H9 (cell line): Measurements from ENCODE around the gene ACVR2B. TPM values are rescaled to one million over a fixed set of nuclear protein-coding genes. Genes with fewer than 3 reads are reported as not detected.
A peak's percentile ranks its signal among the peaks of the same experiment; 100 is the strongest.

ENCODE experiments used
- DNase-seq: peaks from one replicate; pipeline ENCODE4 v3.0.0-alpha.2; 2017
- H2AFZ ChIP-seq: one replicate; pipeline ENCODE4 v1.6.1; 2013; ENCODE audit warnings: mild to moderate bottlenecking, low read length, control low read depth, moderate library complexity
- H2AK5ac ChIP-seq: 2 replicates; pipeline ENCODE4 v1.6.1; 2013; ENCODE audit warnings: low read length, control low read depth, mixed read lengths; ENCODE audit not compliant: insufficient read length
- H2BK120ac ChIP-seq: one replicate; pipeline ENCODE4 v1.6.1; 2013; ENCODE audit warnings: low read depth, mild to moderate bottlenecking, low read length, control low read depth, inconsistent platforms; ENCODE audit not compliant: poor library complexity, severe bottlenecking
- H2BK12ac ChIP-seq: 2 replicates; pipeline ENCODE4 v1.6.1; 2013; ENCODE audit warnings: low read length, control low read depth, mixed read lengths, low read depth; ENCODE audit not compliant: insufficient read length
- H2BK15ac ChIP-seq: 2 replicates; pipeline ENCODE4 v1.6.1; 2013; ENCODE audit warnings: low read depth, low read length, control low read depth
- H2BK20ac ChIP-seq: one replicate; pipeline ENCODE4 v1.6.1; 2013; ENCODE audit warnings: low read depth, mild to moderate bottlenecking, low read length, control low read depth, inconsistent platforms; ENCODE audit not compliant: poor library complexity, severe bottlenecking
- H2BK5ac ChIP-seq: 2 replicates; pipeline ENCODE4 v1.6.1; 2013; ENCODE audit warnings: low read length, control low read depth, mixed read lengths; ENCODE audit not compliant: insufficient read length
- H3K14ac ChIP-seq: 2 replicates; pipeline ENCODE4 v1.6.1; 2013; ENCODE audit warnings: low read length, control low read depth; ENCODE audit not compliant: insufficient read depth
- H3K18ac ChIP-seq: 2 replicates; pipeline ENCODE4 v1.6.1; 2013; ENCODE audit warnings: low read depth, mild to moderate bottlenecking, mixed read lengths, low read length, control low read depth; ENCODE audit not compliant: insufficient read length
- H3K23ac ChIP-seq: 2 replicates; pipeline ENCODE4 v1.6.1; 2013; ENCODE audit warnings: low read length, control low read depth, mixed read lengths, low read depth; ENCODE audit not compliant: insufficient read length
- H3K23me2 ChIP-seq: 2 replicates; pipeline ENCODE4 v1.6.1; 2013; ENCODE audit warnings: low read depth, mild to moderate bottlenecking, mixed read lengths, low read length, control low read depth; ENCODE audit not compliant: insufficient read length, poor library complexity, severe bottlenecking
- H3K27ac ChIP-seq: 2 replicates; pipeline ENCODE4 v1.5.1; 2013; ENCODE audit warnings: low read length, control low read depth, mixed read lengths, low read depth; ENCODE audit not compliant: insufficient read length
- H3K27me3 ChIP-seq: 2 replicates; pipeline ENCODE4 v1.6.1; 2013; ENCODE audit warnings: low read length, control low read depth, inconsistent platforms; ENCODE audit not compliant: insufficient read depth
- H3K4ac ChIP-seq: 2 replicates; pipeline ENCODE4 v1.6.1; 2013; ENCODE audit warnings: low read depth, mild to moderate bottlenecking, control low read depth, inconsistent platforms, low read length, moderate library complexity
- H3K4me1 ChIP-seq: 2 replicates; pipeline ENCODE4 v1.6.1; 2013; ENCODE audit warnings: low read length, control low read depth, inconsistent platforms; ENCODE audit not compliant: insufficient read depth
- H3K4me2 ChIP-seq: 2 replicates; pipeline ENCODE4 v1.6.1; 2013; ENCODE audit warnings: low read length, control low read depth, mixed read lengths; ENCODE audit not compliant: insufficient read length, insufficient read depth
- H3K56ac ChIP-seq: 2 replicates; pipeline ENCODE4 v1.6.1; 2013; ENCODE audit warnings: low read depth, mild to moderate bottlenecking, mixed read lengths, low read length, control low read depth; ENCODE audit not compliant: insufficient read length
- H3K79me1 ChIP-seq: 2 replicates; pipeline ENCODE4 v1.6.1; 2013; ENCODE audit warnings: low read depth, mild to moderate bottlenecking, moderate library complexity, low read length, control low read depth, inconsistent platforms; ENCODE audit not compliant: insufficient read depth, poor library complexity, severe bottlenecking
- H3K79me2 ChIP-seq: 2 replicates; pipeline ENCODE4 v1.6.1; 2013; ENCODE audit warnings: low read length, control low read depth, inconsistent platforms; ENCODE audit not compliant: insufficient read depth
- H3K9ac ChIP-seq: 2 replicates; pipeline ENCODE4 v1.6.1; 2013; ENCODE audit warnings: low read length, control low read depth, mixed read lengths; ENCODE audit not compliant: insufficient read length; ENCODE audit errors: extremely low read depth
- H3K9me3 ChIP-seq: one replicate; pipeline ENCODE4 v1.6.1; 2013; ENCODE audit warnings: low read depth, low read length, inconsistent platforms; ENCODE audit not compliant: control insufficient read depth
- H3T11ph ChIP-seq: one replicate; pipeline ENCODE4 v1.6.1; 2013; ENCODE audit warnings: mild to moderate bottlenecking, low read length, control low read depth, inconsistent platforms
- H4K20me1 ChIP-seq: one replicate; pipeline ENCODE4 v1.6.1; 2013; ENCODE audit not compliant: control insufficient read depth, insufficient read length, insufficient read depth
- H4K5ac ChIP-seq: 2 replicates; pipeline ENCODE4 v1.6.1; 2013; ENCODE audit warnings: low read depth, mild to moderate bottlenecking, mixed read lengths, low read length, control low read depth; ENCODE audit not compliant: insufficient read length
- H4K8ac ChIP-seq: replicated peaks from 2 replicates; pipeline ENCODE4 v1.6.1; 2013; ENCODE audit warnings: low read length, control low read depth, mixed read lengths, low read depth; ENCODE audit not compliant: insufficient read length
- H4K91ac ChIP-seq: 2 replicates; pipeline ENCODE4 v1.6.1; 2013; ENCODE audit warnings: low read depth, mild to moderate bottlenecking, moderate library complexity, mixed read lengths, low read length, control low read depth; ENCODE audit not compliant: insufficient read length
- H3K27ac Mint-ChIP-seq, 3 experiments: 2 replicates in 2 of 3; 3 replicates in 1 of 3; pipeline ENCODE4 v1.8.0; 2020 to 2021; ENCODE audit warnings: mixed read lengths in 3 of 3, mild to moderate bottlenecking in 1 of 3, moderate library complexity in 1 of 3
- H3K27me3 Mint-ChIP-seq: 2 replicates; pipeline ENCODE4 v1.8.0; 2021; ENCODE audit warnings: low read depth, mild to moderate bottlenecking, moderate library complexity, mixed read lengths
- H3K36me3 Mint-ChIP-seq, 3 experiments: 2 replicates in 2 of 3; 3 replicates in 1 of 3; pipeline ENCODE4 v1.8.0; 2020 to 2021; ENCODE audit warnings: low read depth in 3 of 3, mixed read lengths in 3 of 3; ENCODE audit not compliant: insufficient read depth in 1 of 3
- H3K4me1 Mint-ChIP-seq, 2 experiments: 2 replicates each; pipeline ENCODE4 v1.8.0; 2020; ENCODE audit warnings: mixed read lengths in 2 of 2
- H3K4me3 Mint-ChIP-seq, 2 experiments: 2 replicates in 1 of 2; 3 replicates in 1 of 2; pipeline ENCODE4 v1.8.0; 2020 to 2021; ENCODE audit warnings: mild to moderate bottlenecking in 2 of 2, mixed read lengths in 2 of 2, moderate library complexity in 1 of 2
- H3K9me3 Mint-ChIP-seq, 2 experiments: 2 replicates in 1 of 2; 3 replicates in 1 of 2; pipeline ENCODE4 v1.8.0; 2020; ENCODE audit warnings: mild to moderate bottlenecking in 2 of 2, mixed read lengths in 2 of 2, moderate library complexity in 1 of 2
- CTCF ChIP-seq: fragments of 200-600 bp; sonication (generic); conservative IDR thresholded peaks from 3 replicates; pipeline ENCODE4 v1.8.0; 2021; ENCODE audit warnings: antibody characterized with exemption, mild to moderate bottlenecking
- WGBS: extraction: QIAGEN DNeasy Blood & Tissue Kit; methylation state at CpG from one replicate; pipeline ENCODE4 v1.1.7; 2013; ENCODE audit warnings: missing lambda C conversion rate, low lambda C conversion rate, mixed read lengths; ENCODE audit not compliant: insufficient read length; ENCODE audit errors: extremely low coverage; 5-methylcytosine and 5-hydroxymethylcytosine counted together
- total RNA-seq: library from RNA; stranded (reverse); gene quantifications from 2 replicates; pipeline ENCODE4 v1.2.1, GENCODE V29; 2021

The ACVR2B gene
- total RNA-seq, 1 experiment from 2014 or later = 105 TPM

GRCh38 chr3:38490281-38491030, 36.8 kb downstream of the ACVR2B start:
- no peak overlapping the region for H2BK120ac ChIP-seq
- H3K79me1 ChIP-seq = no peaks in the 10 kb centered on the region
- Mint-ChIP-seq H3K9me3 (no peaks in the 10 kb centered on the region), H3K4me1 (no peaks in the 10 kb centered on the region), H3K4me3 (no peak overlapping the region), H3K27ac (peak overlapping the region in 1 of 3 experiments; percentile 77; a peak in 2 of 7 replicates), H3K27me3 (no peaks in the 10 kb centered on the region), H3K36me3 (peaks cover 2 to 20% (median 9%) of the 10 kb centered on the region in 3 experiments; a peak in 4 of 7 replicates)
- no peaks in the 10 kb centered on the region for H3K4me1 ChIP-seq
- H2BK15ac ChIP-seq = no peak overlapping the region
- no peaks in the 10 kb centered on the region for H4K20me1 ChIP-seq
- H3K27me3 ChIP-seq = no peaks in the 10 kb centered on the region; the same call in 1 of the 2 replicates
- no peak overlapping the region for H3K9ac ChIP-seq
- H4K8ac ChIP-seq = no peak overlapping the region
- H2AK5ac ChIP-seq = no peak overlapping the region
- no peak overlapping the region for H3K23ac ChIP-seq
- H2AFZ ChIP-seq = no peak overlapping the region
- no peaks in the 10 kb centered on the region for H3K9me3 ChIP-seq
- H3K18ac ChIP-seq = no peak overlapping the region
- H3K4me2 ChIP-seq = no peak overlapping the region
- H4K5ac ChIP-seq = no peak overlapping the region
- no peak overlapping the region for H4K91ac ChIP-seq
- no peak overlapping the region for H3K56ac ChIP-seq
- H2BK5ac ChIP-seq = no peak overlapping the region
- TF ChIP-seq CTCF = no peak
- no peak overlapping the region for H3K4ac ChIP-seq
- H2BK20ac ChIP-seq = no peak overlapping the region
- H3K79me2 ChIP-seq = no peaks in the 10 kb centered on the region
- H3K23me2 ChIP-seq = no peaks in the 10 kb centered on the region
- no peak overlapping the region for H2BK12ac ChIP-seq
- H3T11ph ChIP-seq = no peak overlapping the region
- no peak overlapping the region for H3K27ac ChIP-seq
- WGBS = no CpG with 5 or more reads among the region's 11 CpGs
- no peak overlapping the region for H3K14ac ChIP-seq
- no peak for DNase-seq
